RPMI7951 (cell line): ENCODE measurements around the gene CCDC138. TPM values are rescaled to one million over a fixed set of nuclear protein-coding genes. Genes with fewer than 3 reads are reported as not detected.

Source experiments
- DNase-seq: peaks from one replicate; pipeline ENCODE4 v3.0.0-alpha.2; 2012; ENCODE audit warnings: low read depth
- total RNA-seq: library from RNA; depleted of rRNA; stranded (reverse); fragments of >200 nt; shearing (Covaris generic); gene quantifications from 2 replicates; pipeline ENCODE4 v1.2.3, GENCODE V29; 2014; rRNA removed

Gene CCDC138
- total RNA-seq, 1 experiment from 2014 or later = 20.4 TPM

- DNase-seq = no peak
These were observed 131.7 kb downstream of the CCDC138 start for GRCh38 chr2:108918156-108918874.

- DNase-seq = peak; percentile 71
These were observed 132.4 kb downstream of the CCDC138 start for GRCh38 chr2:108918941-108919341.

- DNase-seq = no peak
These were observed 133.2 kb downstream of the CCDC138 start for GRCh38 chr2:108919571-108920373.

GRCh38 chr2:108920686-108921085 is 134.1 kb downstream of the CCDC138 start:
- no peak for DNase-seq

- DNase-seq = no peak
These were observed 134.8 kb downstream of the CCDC138 start for GRCh38 chr2:108921096-108922030.

- DNase-seq = peak; percentile 73
These were observed 135.8 kb downstream of the CCDC138 start for GRCh38 chr2:108922141-108922915.

- no peak for DNase-seq
These were observed 136.6 kb downstream of the CCDC138 start for GRCh38 chr2:108923019-108923700.

- no peak for DNase-seq
These were observed 137.4 kb downstream of the CCDC138 start for GRCh38 chr2:108923736-108924579.

- DNase-seq = no peak
These were observed 138.1 kb downstream of the CCDC138 start for GRCh38 chr2:108924580-108925251.

- no peak for DNase-seq
These were observed 138.7 kb downstream of the CCDC138 start for GRCh38 chr2:108925286-108925685.

GRCh38 chr2:108925735-108926134 is 139.2 kb downstream of the CCDC138 start:
- no peak for DNase-seq

Other genes starting within 250 kb of the CCDC138 start
- gene RANBP2, start 67.3 kb upstream of the CCDC138 start, total RNA-seq = 51.6 and 56.0 TPM in 2 replicates
- gene EDAR, start 202.4 kb downstream of the CCDC138 start, total RNA-seq = not detected in 2 replicates